Measurements from ENCODE around the gene SYTL3. TPM values are rescaled to one million over a fixed set of nuclear protein-coding genes. Genes with fewer than 3 reads are reported as not detected.

The SYTL3 gene
- total and polyA plus RNA-seq, 2 experiments from 2014 or later: 0.07 TPM; not detected in 1

GRCh38 chr6:158643836-158644230, 6.0 kb upstream of the SYTL3 start:
- Histone ChIP-seq H3F3A (replicated peaks; ENCODE audit: low read depth) (no peaks in the 10 kb centered on the region), H3K79me2 (replicated peaks; ENCODE audit: insufficient read depth) (peaks cover 40% of the 10 kb centered on the region), H2AFZ (no peak overlapping the region), H3K27me3 (ENCODE audit: insufficient read depth) (peaks cover 12% of the 10 kb centered on the region), H3K4me2 (peak overlapping the region; percentile 80), H3K4me3 (peak overlapping the region; percentile 73), H3K4me1 (ENCODE audit: insufficient read depth) (peaks cover 4% of the 10 kb centered on the region), H4K20me1 (replicated peaks; ENCODE audit: insufficient read depth) (peaks cover 25% of the 10 kb centered on the region; the same call in 1 of the 2 replicates), H3K27ac (ENCODE audit: low read depth) (no peak overlapping the region), H3K9me2 (ENCODE audit: insufficient read depth) (no peaks in the 10 kb centered on the region), H3K36me3 (ENCODE audit: insufficient read depth) (no peaks in the 10 kb centered on the region)
- peaks cover 7% of the 10 kb centered on the region; the same call in 1 of the 3 replicates for H3K36me3 Mint-ChIP-seq (ENCODE audit: low read depth)
- H3K27me3 Mint-ChIP-seq (ENCODE audit: insufficient read depth, low read depth, poor library complexity): peaks cover 9% of the 10 kb centered on the region
- peak overlapping the region; percentile 96 for H3K4me3 Mint-ChIP-seq
- ATAC-seq (no peak), DNase-seq (ENCODE audit: low spot score) (no peak)
- 0 out of 2 replicates have a peak, but pooled peaks have one; percentile 3 for TF ChIP-seq ETS1 (IDR thresholded peaks at IDR 0.05)
- no peak for TF ChIP-seq CREB1 (CRISPR knock-in tag; IDR thresholded peaks at IDR 0.05; ENCODE audit: low read depth)
- H3K9me3 Mint-ChIP-seq: no peaks in the 10 kb centered on the region
- peak overlapping the region; percentile 89 for H3K27ac Mint-ChIP-seq
- H3K4me1 Mint-ChIP-seq: peaks cover 26% of the 10 kb centered on the region

- DNase-seq (ENCODE audit: low spot score) (peak; percentile 95), ATAC-seq (peak; percentile 94)
- Histone ChIP-seq H3K4me3 (peak within 1 kb of the TSS; percentile 73), H3K27me3 (ENCODE audit: insufficient read depth) (peaks cover 12% of the 10 kb centered on the region), H4K20me1 (replicated peaks; ENCODE audit: insufficient read depth) (peaks cover 23% of the 10 kb centered on the region; the same call in 1 of the 2 replicates), H3K79me2 (replicated peaks; ENCODE audit: insufficient read depth) (peaks cover 39% of the 10 kb centered on the region), H2AFZ (peak within 1 kb of the TSS; percentile 94), H3K4me2 (peak within 1 kb of the TSS; percentile 80), H3K27ac (ENCODE audit: low read depth) (peak within 1 kb of the TSS; percentile 84; the same call in 1 of the 2 replicates), H3F3A (replicated peaks; ENCODE audit: low read depth) (no peaks in the 10 kb centered on the region), H3K36me3 (ENCODE audit: insufficient read depth) (no peaks in the 10 kb centered on the region), H3K9me2 (ENCODE audit: insufficient read depth) (no peaks in the 10 kb centered on the region), H3K4me1 (ENCODE audit: insufficient read depth) (peaks cover 4% of the 10 kb centered on the region)
- no peaks in the 10 kb centered on the region for H3K9me3 Mint-ChIP-seq
- H3K36me3 Mint-ChIP-seq (ENCODE audit: low read depth): peaks cover 7% of the 10 kb centered on the region; the same call in 1 of the 3 replicates
- TF ChIP-seq ZNF331 (CRISPR knock-in tag; IDR thresholded peaks at IDR 0.05; ENCODE audit: low read depth): no peak
- no peak for TF ChIP-seq ETS1 (IDR thresholded peaks at IDR 0.05)
- peak; percentile 97 for TF ChIP-seq POLR2AphosphoS5 (IDR thresholded peaks at IDR 0.05; ENCODE audit: low read depth)
- TF ChIP-seq CREB1 (CRISPR knock-in tag; IDR thresholded peaks at IDR 0.05; ENCODE audit: low read depth): peak; percentile 38; the same call in 1 of the 2 replicates
- H3K4me3 Mint-ChIP-seq: peak within 1 kb of the TSS; percentile 96
- H3K4me1 Mint-ChIP-seq: peaks cover 26% of the 10 kb centered on the region
- H3K27ac Mint-ChIP-seq: peak within 1 kb of the TSS; percentile 89
- H3K27me3 Mint-ChIP-seq (ENCODE audit: insufficient read depth, low read depth, poor library complexity): peaks cover 9% of the 10 kb centered on the region
Measured at GRCh38 chr6:158644231-158645063, 5.4 kb upstream of the SYTL3 start, which contains the start of gene DYNLT1. TSS of gene DYNLT1 (minus strand) at chr6:158644743. CDS start at chr6:158644708, 35 bp downstream.
